Left ventricle myocardium inferior (tissue), 1 donor: ENCODE results near the gene SLC35E3. TPM values are rescaled to one million over a fixed set of nuclear protein-coding genes. Genes with fewer than 3 reads are reported as not detected.

Experiments used
- DNase-seq: peaks from one replicate; pipeline ENCODE4 v3.0.0-alpha.2; 2020
- H3K27ac ChIP-seq: fragments of 200-600 bp; replicated peaks from 2 replicates; pipeline ENCODE4 v1.8.0; 2021
- H3K27me3 ChIP-seq: fragments of 200-600 bp; 2 replicates; pipeline ENCODE4 v1.8.0; 2021; ENCODE audit warnings: low read depth
- H3K36me3 ChIP-seq: fragments of 200-600 bp; 2 replicates; pipeline ENCODE4 v1.8.0; 2021
- H3K4me1 ChIP-seq: fragments of 200-600 bp; 2 replicates; pipeline ENCODE4 v1.8.0; 2021
- H3K4me3 ChIP-seq: fragments of 200-600 bp; 2 replicates; pipeline ENCODE4 v1.8.0; 2021; ENCODE audit warnings: mild to moderate bottlenecking, moderate library complexity
- H3K9me3 ChIP-seq: fragments of 200-600 bp; replicated peaks from 2 replicates; pipeline ENCODE4 v1.8.0; 2021
- CTCF ChIP-seq: fragments of 200-600 bp; IDR thresholded peaks from 2 replicates; pipeline ENCODE4 v1.8.0; 2021; ENCODE audit warnings: antibody characterized with exemption, mild to moderate bottlenecking, borderline replicate concordance
- intact Hi-C: fragments of 100-400 bp; cut with micrococcal nuclease; formaldehyde crosslinking; loops from one replicate; pipeline ENCODE4 v1.11.0; 2022
- total RNA-seq: library from RNA; stranded (reverse); fragmentation: NEBNext Ultra II Directional; extraction: Animal tissue kit (Norgen Biotek cat#: 25700); gene quantifications from one replicate; pipeline ENCODE4 v1.2.1, GENCODE V29; 2021
- donor health status: DM: no; HTN: yes; CAD: no; lungs with severe emphysema.

Gene SLC35E3
- total RNA-seq, 1 donor from 2014 or later = 5.1 TPM

- no peak for DNase-seq
- H3K4me1 ChIP-seq = peaks cover 14% of the 10 kb centered on the region
- H3K27ac ChIP-seq = no peak overlapping the region
- H3K4me3 ChIP-seq = no peak overlapping the region
- intact Hi-C loops = no loop called here
- no peaks in the 10 kb centered on the region for H3K27me3 ChIP-seq
- TF ChIP-seq CTCF = no peak
- no peaks in the 10 kb centered on the region for H3K36me3 ChIP-seq
- no peaks in the 10 kb centered on the region for H3K9me3 ChIP-seq
These were observed 43.3 kb downstream of the SLC35E3 start for GRCh38 chr12:68789144-68789878.

- intact Hi-C loops = no loop called here
- Histone ChIP-seq H3K36me3 (no peaks in the 10 kb centered on the region), H3K9me3 (no peaks in the 10 kb centered on the region), H3K4me3 (no peak overlapping the region), H3K27me3 (no peaks in the 10 kb centered on the region), H3K4me1 (peaks cover 14% of the 10 kb centered on the region), H3K27ac (no peak overlapping the region)
- no peak for DNase-seq
- TF ChIP-seq CTCF = no peak
These were observed 44.3 kb downstream of the SLC35E3 start for GRCh38 chr12:68790081-68790951.

- Histone ChIP-seq H3K36me3 (no peaks in the 10 kb centered on the region), H3K4me1 (peaks cover 14% of the 10 kb centered on the region), H3K4me3 (no peak overlapping the region), H3K9me3 (no peaks in the 10 kb centered on the region), H3K27me3 (no peaks in the 10 kb centered on the region), H3K27ac (no peak overlapping the region)
- no peak for DNase-seq
- no peak for TF ChIP-seq CTCF
- intact Hi-C loops = no loop called here
These were observed 44.9 kb downstream of the SLC35E3 start for GRCh38 chr12:68790952-68791234.

GRCh38 chr12:68791897-68792481 is 46.0 kb downstream of the SLC35E3 start:
- no peak overlapping the region for H3K27ac ChIP-seq
- no peaks in the 10 kb centered on the region for H3K9me3 ChIP-seq
- H3K4me3 ChIP-seq = no peak overlapping the region
- no peak for TF ChIP-seq CTCF
- no peaks in the 10 kb centered on the region for H3K36me3 ChIP-seq
- H3K4me1 ChIP-seq = peaks cover 10% of the 10 kb centered on the region
- no peak for DNase-seq
- H3K27me3 ChIP-seq = no peaks in the 10 kb centered on the region
- intact Hi-C loops = no loop called here

- Histone ChIP-seq H3K36me3 (no peaks in the 10 kb centered on the region), H3K4me1 (peaks cover under 1% of the 10 kb centered on the region), H3K27ac (no peak overlapping the region), H3K4me3 (no peak overlapping the region), H3K27me3 (no peaks in the 10 kb centered on the region), H3K9me3 (no peaks in the 10 kb centered on the region)
- no peak for TF ChIP-seq CTCF
- no peak for DNase-seq
- intact Hi-C loops = no loop called here
These were observed 47.0 kb downstream of the SLC35E3 start for GRCh38 chr12:68792952-68793351.
